GM19238 (cell line): ENCODE measurements around the gene SYNRG.

Source experiments
- DNase-seq: peaks from one replicate; pipeline ENCODE4 v3.0.0; 2011; ENCODE audit warnings: low spot score; ENCODE audit not compliant: insufficient read length

The SYNRG gene

GRCh38 chr17:37502009-37502936, 106.9 kb downstream of the SYNRG start:
- DNase-seq: no peak

DNA sequence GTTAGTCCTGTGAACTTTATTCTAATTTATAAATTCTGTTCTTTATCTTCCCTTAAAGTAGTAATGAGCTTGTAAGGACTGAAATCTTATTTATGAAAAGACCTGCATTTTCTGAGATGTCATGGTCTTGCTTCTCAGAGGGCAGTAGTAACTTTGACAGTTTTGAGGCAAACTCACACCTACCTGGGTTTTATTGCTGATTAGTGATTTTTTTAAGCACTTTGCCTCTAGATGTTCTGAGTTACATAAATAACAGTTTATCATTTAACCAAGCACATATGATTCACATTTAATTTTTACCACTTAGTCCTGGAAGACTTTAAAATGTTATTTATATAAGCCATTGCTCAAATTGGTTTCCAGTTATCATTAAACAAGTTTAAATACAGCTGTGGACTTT, 108.8 kb downstream of the SYNRG start:
- DNase-seq: no peak

DNA sequence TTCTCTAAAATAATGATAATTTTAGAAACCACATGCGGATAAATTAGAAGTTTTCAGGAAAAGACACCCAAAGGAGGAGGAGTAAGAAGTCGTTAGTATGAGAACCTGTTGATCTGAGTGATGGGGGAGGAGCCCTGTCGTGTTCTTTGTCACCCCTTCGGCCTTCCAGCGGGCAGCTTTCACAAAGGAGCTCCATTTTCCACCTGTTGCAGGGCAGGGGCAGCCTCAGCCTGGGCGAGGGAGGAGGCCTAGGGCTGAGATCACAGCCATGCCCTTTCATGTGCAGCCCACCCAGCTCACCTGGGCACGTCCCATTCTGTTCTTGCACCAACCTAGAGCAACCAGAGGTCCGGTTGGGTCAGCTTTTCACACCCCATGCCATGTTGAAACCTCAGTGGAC, 114.2 kb downstream of the SYNRG start:
- DNase-seq: no peak

DNA sequence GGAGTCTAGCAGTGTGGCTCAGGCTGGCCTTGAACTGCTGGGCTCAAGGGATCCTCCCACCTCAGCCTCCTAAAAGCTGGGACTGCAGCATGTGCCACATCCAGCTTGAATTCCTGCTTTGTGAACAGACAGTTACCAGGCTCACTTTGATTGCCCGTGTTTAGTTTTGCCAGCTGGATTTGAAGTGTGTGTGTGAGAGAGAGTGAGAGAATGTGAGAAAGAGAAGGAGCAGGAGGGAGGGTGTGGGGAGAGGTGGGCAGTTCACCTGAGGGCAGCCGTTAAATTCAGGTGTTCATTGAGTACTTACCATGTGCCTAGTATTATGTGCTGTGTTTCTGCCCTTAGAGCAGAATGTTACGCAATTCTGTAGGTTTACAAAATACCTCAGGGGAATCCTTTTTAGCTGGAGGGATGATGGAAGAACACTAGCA, 114.8 kb downstream of the SYNRG start:
- no peak for DNase-seq

DNA sequence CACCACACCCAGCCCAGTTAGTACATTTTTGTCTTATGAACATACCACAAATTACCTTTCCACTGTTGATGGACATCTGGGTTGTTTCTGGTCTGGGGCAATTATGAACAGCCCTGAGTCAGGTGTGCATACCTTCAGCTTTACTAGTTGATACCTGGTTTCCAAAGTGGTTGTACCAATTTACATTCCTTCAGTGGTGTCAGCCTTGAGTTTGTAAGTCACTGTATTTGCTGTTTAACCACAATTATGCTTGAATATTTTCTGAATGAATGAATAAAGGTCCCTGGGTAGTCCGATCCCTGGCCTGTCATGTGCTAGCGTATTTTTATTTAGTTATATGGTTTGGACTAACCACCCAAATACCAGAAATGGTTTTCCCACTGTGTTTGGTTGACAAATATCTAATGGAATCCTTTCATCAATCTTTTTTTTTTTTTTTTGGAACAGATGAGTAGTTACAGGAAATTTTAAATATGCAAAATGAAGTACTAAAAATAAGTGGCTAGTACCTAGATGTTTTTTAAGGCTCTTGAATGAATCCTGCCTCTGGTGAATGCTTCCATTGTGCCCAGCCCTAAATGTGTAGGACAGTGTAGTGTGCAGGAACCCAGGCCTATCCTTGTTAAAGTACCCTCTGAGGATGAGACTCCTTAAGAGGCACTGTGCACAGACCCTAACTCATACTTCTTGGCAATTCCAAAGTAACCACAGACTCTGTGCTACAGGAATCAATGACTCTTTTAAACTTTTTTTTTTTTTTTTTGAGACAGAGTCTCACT, 115.8 kb downstream of the SYNRG start:
- DNase-seq: no peak

DNA sequence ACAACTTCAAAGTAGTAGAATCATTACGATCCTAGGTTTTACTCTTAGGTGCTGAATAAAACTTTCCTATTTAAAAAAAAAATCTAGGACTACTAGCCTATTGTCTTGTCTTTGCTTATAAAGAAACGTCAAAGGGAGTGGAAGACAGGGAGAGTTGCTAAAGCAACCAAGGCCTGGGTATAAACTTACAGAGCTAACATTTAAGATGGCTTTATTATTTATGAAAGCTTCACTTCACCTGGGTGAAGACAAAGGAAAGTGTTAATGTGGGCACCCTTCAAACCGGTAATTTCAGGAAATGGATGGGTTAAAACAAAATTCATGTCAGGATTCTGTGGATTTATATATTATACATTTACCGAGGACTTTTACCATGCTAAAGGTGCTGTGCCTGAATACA, 117.1 kb downstream of the SYNRG start:
- DNase-seq: no peak

- no peak for DNase-seq
These were observed 118.3 kb downstream of the SYNRG start for GRCh38 chr17:37490638-37491614.

DNA sequence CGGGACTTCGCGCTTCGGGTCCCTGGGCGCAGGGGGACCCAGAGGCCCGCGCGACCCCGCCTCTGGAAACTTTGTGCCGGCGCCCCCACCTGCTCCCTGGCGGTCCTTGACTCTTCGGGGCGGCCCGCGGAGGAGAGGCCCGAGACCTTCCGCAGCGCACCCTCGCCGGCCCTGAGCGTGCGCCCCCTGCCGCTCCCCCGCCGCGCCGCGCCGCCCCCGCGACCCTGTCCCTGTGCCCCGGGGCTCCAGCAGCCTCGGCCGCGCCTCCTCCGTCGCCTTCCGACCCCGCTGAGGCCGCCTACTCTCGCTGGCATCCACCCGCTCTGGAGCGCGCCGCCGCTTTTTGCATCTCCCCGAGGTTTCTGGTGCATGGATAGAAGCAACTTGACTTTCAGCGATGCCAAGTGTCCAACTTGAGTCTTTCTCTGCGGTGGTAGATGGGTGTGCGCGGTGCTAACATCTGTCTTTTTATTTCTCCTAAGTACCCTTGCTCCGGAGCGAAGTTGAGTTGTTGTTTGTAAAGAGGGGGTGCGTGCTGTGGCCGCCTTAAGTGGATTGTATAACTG, 119.1 kb downstream of the SYNRG start:
- DNase-seq: peak; percentile 53

GRCh38 chr17:37489197-37490001, 119.8 kb downstream of the SYNRG start, which contains the start of gene DUSP14:
TSS of gene DUSP14 (plus strand) at chr17:37489891. CDS start at chr17:37512273, 22,382 bp downstream.
- peak; percentile 92 for DNase-seq

DNA sequence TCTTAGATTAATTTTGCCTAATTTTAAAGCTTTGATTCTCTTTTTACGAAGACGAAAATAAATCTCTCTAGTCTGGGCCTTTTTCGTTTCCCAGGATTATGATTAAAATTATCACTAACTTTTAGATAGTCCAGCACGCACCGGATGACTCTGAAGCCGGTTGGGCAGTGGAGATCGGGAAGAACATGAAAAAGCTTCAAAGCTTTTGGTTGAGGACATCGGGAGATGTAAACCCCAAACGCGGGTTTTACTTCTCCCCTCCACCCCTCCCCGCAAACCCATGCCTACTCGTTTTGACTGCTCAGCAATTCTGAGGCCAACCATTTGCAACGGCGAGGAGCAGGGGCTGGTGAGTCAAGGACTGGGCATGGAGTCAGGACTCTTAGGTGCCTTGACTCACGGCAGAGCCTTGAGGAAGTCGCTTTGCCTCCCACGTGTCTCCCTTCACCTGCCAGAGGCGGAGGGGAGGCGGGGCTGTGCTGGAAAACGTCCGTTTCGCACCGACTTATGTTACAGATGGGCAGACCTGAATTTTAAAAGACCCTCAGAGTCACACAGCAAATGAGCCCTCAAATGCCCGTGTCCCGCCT, 120.5 kb downstream of the SYNRG start:
- no peak for DNase-seq

DNA sequence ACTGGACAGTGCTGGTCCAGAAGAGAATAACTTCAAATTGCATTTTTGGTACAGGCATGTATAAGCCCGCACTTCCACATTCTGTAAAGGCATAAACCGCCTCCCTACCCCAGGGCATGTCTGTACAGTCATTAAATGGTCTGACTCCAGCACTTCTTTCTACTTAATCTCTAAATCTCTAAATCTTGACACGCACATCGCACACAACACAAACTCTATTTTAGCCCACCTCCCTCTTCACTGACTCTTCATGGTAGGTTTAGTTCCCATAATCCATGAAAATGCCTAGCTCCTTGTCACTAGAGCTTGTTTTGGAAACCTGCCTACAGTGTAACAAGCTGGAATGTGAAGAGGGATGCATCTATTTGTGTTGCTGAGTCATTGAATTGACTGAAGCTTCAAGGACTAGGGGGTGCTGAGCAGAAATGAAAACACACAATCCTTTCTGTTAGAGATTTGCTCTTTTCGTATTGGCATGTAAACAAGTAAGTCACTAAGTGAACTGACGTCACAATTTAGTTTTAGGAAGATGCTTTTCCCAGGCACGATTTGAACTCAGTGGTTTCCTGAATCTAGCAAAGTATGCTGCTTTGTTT, 121.1 kb downstream of the SYNRG start:
- no peak for DNase-seq

GRCh38 chr17:37485938-37486570, 123.2 kb downstream of the SYNRG start:
- no peak for DNase-seq

GRCh38 chr17:37483311-37484039, 125.7 kb downstream of the SYNRG start:
- DNase-seq: no peak

DNA sequence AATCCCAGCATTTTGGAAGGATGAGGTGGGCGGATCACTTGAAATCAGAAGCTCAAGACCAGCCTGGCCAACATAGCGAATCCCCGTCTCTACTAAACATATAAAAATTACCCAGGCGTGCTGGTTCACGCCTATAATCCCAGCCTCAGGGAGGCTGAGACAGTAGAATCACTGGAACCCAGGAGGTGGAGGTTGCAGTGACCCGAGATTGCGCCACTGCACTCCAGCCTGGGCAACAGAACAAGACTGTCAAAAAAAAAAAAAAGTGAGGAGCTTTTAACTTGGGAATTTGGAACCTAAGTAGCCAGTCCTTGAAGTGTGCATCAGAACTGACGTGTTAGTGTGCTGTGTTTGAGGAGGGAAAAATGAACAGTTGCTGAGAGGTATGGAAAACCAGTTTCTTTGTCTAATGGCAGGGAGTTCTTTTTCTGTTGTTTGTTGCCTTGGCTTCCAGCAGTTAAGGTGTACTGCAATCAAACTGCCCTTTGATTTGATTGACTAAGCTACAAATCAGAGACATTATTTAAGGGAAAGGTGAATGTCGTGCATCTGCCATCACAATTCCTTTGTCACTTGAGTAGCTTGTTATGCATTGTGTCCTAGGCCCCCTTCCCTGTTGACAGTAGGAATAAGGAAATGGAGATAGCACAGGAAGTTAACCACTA, 128.1 kb downstream of the SYNRG start:
- no peak for DNase-seq

- DNase-seq: no peak
These were observed 128.8 kb downstream of the SYNRG start for GRCh38 chr17:37480427-37480826.

GRCh38 chr17:37479025-37479424, 130.2 kb downstream of the SYNRG start:
- no peak for DNase-seq

DNA sequence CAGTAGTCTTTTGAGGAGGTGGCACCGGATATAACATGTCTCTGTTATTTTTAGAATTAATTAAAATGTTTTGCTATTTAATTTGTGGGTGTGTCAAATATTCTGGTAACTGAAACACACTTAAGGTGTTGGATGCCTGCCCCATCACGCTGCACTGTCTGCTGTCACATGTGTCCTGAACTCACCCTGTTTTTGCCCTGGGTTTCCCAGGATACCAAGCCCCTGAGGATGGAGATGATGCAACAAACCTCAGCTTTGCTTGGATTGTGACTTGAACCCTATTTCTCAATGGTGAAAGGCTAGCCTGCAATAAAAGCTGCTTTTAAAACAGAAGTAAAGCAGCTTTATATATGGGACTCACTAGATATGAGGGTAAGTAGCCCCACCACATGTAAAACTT, 131.0 kb downstream of the SYNRG start:
- DNase-seq: no peak
